GM08714 (cell line): ENCODE results near the gene RIPK3.
"Not testable (repeated sequence)": the region's sequence is repeated elsewhere in the genome, so short reads cannot be mapped to it uniquely, and the experiment has no call there.

ENCODE experiments used
- H3K4me3 ChIP-seq: fragments of 200-500 bp; sonication (Bioruptor generic); 2 replicates; pipeline ENCODE4 v1.5.1; 2014; ENCODE audit warnings: mild to moderate bottlenecking, low read length, inconsistent platforms
- ZNF274 ChIP-seq: IDR thresholded peaks from 2 replicates; pipeline ENCODE4 v1.6.1; 2012; ENCODE audit warnings: mild to moderate bottlenecking, low read depth, low read length

The RIPK3 gene

DNA sequence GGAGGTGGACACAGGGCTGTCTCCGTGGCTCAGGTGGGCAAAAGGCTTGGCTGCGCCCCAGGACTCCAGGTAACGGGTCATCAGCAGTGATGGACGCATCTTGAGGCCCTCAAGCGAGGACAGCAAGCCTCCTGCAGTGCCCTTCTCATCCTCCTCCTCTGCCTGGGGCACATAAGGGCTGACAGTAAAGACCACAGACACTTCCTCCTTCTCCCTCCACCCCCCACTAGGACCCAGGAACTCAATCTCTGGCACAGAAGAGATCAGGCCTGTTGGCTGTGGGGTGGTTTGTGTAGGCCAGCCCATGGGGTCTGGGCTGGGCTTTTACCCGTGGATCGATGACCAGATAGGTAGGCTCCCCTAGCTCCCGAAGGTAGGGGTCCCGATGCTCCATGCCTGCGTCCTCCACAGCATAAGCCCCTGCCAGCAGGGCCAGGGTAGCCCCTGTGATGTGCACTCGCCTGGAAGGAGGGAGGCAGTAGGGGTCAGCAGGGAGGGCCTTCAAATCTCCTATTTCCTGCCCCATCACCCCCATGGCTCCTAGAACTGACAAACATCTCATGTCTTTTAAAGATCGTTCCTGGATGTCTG lies 10.6 kb downstream of the RIPK3 start:
- no peak overlapping the region for H3K4me3 ChIP-seq
- no peak for TF ChIP-seq ZNF274

DNA sequence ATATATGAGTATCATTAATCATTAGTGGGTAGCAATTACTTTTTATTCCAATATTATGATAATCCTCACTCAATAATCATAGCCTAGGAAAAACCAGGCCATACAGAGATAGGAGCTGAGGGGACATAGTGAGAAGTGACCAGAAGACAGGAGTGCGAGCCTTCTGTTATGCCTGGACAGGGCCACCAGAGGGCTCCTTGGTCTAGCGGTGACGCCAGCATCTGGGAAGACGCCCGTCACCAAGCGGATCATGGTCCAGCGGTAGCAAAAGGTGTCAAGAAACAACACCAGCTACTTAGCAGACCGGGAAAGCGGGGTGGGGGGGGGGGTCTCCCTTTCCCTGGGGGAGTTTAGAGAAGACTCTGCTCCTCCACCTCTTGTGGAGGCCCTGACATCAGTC lies 11.9 kb downstream of the RIPK3 start:
- not testable (repeated sequence) for H3K4me3 ChIP-seq

DNA sequence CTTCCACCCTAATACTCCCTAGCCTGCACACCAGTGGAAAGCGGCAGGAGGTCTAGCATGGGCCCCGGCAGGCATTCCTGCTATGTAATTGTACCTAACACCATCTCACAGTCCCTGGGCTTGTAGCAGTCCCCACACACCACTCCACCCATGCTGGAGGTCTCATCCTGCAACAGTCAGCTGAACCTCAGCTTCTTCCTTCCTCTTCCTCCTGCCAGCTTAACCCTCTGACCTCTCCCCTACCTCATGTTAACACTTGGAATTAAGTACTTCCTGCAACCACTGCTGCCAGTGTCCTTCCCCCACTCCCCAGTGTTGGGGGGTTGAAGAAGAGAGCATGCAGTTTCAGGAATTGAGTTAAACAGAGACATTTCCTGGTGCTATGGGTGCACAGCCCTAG lies 12.5 kb downstream of the RIPK3 start:
- no peak for TF ChIP-seq ZNF274
- no peak overlapping the region for H3K4me3 ChIP-seq

DNA sequence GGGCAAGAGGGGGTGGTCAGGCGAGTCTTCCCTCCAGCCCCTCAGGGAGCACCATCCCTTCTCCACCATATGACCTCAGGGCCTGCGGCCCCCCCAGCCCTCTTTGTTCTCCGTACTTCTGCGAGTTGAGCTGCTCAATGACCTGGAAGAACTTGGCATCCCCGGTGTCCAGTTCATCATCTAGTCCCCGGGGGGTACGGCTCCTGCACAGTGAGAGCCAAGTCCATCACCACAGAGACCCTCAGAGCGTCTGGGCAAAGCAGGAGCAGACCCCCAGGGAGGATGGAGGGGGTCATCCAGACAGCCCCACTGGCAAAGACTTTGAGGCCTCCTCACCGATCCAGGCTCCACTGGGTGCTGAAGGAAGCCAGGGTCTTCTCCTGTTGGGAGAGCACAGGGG lies 13.8 kb downstream of the RIPK3 start:
- no peak for TF ChIP-seq ZNF274

DNA sequence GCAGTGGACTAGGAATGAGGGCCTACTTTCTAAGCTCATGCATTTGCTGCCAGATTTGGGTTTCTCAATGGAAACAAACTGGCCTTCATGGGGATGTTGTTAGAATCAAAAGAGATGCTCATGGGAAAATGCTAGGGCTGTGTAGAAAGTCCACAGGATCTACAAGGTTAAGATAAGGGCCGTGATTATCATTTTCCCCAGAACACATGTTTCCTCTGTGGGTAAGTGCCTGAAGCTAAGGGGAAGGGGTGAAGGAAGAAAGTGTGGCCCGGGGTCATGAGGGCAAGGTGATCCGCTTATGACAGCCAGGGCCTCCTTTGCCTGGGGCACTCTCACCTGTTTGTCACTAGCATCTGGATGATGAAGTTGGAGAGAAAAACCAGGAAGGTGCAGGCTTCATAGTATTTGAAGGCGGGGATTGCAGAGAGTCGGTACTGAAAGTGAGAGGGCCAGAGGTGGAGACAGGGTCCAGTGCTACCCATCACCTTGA lies 14.7 kb downstream of the RIPK3 start:
- TF ChIP-seq ZNF274: no peak
- no peak overlapping the region for H3K4me3 ChIP-seq

More for the DNA sequence above, 13.8 kb downstream of the RIPK3 start:
- H3K4me3 ChIP-seq: no peak overlapping the region

DNA sequence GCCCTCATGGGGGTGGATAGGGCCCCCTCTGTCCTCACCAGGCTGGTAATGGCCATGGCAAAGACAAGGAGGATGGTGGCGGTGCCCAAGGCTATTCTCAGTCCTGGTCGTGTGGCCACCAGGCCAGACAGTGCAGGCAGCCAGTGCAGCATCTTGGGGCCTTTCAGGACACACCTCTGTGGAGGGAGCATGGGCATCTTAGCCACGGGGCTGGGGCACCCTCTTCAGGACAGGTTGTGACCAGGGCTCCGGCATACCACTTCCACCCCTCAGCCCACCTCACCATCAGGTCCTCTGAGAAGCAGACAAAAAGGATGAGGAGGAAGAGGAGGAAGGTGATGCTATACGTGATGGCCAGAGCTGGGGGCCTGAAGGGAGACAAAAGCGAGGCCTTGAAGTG lies 15.8 kb downstream of the RIPK3 start:
- no peak overlapping the region for H3K4me3 ChIP-seq
- TF ChIP-seq ZNF274: no peak

DNA sequence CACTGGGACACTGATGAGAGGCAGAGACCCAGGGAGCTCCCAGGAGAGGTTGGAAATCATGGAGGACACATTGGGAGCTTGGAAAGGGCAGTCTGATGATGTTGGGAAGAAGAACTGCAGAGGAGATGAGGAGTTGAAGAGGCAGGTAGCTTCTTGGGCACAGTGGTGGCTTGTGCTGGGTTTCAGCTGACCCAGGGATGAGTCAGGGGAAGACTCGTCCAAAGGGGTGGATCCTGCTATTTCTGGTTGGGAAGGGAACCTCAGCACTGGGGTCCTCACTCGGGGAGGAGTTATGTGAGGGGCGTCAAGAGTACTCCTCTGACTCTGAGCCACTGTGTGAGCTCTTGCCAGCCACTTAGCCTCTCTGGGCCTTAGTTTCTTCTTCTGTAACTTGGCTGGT lies 16.4 kb downstream of the RIPK3 start:
- no peak overlapping the region for H3K4me3 ChIP-seq
- no peak for TF ChIP-seq ZNF274

DNA sequence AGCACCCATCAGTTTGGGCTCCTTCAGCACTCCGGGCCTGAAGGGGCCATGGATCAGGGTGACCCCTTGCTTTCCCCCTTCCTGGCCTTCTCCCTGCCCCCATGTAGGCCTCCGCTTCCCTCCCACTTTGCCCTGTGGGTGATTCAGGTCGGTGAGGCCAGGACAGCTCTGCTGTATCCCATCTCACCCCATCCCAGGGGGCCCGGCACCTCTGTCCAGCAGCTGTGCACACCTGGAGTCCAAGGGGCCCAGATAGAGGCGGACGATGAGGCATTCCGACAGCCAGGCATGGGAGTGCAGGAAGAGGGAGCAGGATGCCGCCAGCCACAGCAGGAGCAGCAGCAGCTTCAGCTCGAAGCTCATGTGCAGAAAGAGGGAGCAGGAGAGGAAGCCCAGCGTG lies 17.1 kb downstream of the RIPK3 start:
- TF ChIP-seq ZNF274: no peak

DNA sequence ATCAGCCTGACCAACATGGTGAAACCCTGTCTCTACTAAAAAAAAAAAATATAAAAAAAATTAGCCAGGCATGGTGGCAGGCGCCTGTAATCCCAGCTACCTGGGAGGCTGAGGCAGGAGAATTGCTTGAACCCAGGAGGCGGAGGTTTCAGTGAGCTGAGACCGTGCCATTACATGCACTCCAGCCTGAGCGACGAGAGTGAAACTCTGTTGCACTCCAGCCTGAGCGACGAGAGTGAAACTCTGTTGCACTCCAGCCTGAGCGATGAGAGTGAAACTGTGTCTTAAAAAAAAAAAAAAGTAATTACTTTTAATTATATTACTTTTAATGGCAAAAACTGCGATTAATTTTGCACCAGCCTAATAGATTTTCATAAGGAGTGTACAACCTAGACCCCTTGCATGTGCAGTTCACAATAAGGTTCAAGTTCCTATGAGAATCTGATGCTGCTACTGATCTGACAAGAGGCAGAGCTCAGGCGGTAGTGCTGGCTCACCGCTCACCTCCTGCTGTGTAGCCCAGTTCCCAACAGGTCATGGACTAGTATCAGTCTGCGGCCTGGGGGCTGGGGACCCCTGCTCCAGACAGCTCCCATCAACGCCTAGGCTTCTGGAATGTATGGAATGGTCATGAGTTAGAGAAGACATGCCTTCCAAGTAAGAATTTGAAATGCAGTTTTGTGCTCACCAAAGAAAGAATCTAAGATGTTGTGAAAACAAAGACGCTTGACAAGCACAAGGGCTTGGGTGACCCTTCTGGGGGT lies 18.4 kb downstream of the RIPK3 start:
- no peak overlapping the region for H3K4me3 ChIP-seq
- TF ChIP-seq ZNF274: no peak

More for the DNA sequence above, 17.1 kb downstream of the RIPK3 start:
- no peak overlapping the region for H3K4me3 ChIP-seq

DNA sequence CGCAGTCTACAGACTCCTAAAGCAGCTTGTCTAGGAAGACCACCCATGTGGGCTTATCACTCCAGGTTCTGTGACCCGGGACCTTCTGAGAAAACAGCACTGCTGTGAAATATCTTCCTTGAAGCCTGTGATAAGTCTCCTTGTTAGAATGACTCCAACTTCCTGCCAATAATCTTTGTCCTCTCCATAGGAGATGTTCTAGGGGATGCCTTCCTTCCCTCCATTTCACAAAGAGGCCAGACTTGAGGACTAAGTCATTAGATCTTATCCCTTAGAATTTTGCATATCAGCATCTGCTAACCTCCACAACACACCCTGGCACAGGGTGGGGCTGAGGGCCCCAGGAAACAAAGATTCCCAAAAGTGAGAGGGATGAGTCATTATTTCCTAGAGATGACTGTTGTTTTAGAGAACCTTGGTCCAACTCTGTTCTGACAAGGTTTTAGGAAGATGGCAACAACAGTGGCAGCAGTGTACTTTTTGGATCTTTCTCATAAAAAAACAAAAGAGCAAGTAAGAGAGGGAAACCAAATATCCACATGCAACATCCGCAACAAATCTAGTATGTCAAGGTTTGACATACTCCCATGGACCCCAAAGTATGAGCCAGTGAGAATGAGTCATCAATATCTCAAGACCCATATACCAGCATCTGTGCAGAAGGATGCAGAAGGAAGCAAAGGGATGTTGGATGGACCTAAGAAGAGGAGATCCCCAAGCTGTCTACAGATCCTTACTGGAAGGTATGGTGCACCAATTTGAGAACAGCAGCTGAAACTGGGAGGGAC lies 22.5 kb downstream of the RIPK3 start:
- no peak for TF ChIP-seq ZNF274

DNA sequence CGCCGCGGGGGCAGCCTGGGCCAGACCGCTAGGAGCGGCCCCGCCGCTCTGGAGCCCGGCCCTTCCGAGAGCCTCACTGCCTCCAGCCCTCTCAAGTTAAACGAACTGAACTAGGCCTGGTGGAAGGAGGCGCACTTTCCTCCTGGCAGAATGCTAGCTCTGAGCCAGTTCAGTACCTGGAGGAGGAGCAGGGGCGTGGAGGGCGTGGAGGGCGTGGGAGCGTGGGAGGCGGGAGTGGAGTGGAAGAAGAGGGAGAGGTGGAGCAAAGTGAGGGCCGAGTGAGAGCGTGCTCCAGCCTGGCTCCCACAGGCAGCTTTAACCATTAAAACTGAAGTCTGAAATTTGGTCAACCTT lies 23.2 kb downstream of the RIPK3 start:
- no peak overlapping the region for H3K4me3 ChIP-seq
- TF ChIP-seq ZNF274: no peak

More for the DNA sequence above, 22.5 kb downstream of the RIPK3 start:
- no peak overlapping the region for H3K4me3 ChIP-seq

DNA sequence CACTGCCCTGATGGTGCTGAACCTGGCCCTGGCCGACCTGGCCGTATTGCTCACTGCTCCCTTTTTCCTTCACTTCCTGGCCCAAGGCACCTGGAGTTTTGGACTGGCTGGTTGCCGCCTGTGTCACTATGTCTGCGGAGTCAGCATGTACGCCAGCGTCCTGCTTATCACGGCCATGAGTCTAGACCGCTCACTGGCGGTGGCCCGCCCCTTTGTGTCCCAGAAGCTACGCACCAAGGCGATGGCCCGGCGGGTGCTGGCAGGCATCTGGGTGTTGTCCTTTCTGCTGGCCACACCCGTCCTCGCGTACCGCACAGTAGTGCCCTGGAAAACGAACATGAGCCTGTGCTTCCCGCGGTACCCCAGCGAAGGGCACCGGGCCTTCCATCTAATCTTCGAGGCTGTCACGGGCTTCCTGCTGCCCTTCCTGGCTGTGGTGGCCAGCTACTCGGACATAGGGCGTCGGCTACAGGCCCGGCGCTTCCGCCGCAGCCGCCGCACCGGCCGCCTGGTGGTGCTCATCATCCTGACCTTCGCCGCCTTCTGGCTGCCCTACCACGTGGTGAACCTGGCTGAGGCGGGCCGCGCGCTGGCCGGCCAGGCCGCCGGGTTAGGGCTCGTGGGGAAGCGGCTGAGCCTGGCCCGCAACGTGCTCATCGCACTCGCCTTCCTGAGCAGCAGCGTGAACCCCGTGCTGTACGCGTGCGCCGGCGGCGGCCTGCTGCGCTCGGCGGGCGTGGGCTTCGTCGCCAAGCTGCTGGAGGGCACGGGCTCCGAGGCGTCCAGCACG lies 23.8 kb downstream of the RIPK3 start:
- no peak for TF ChIP-seq ZNF274
- H3K4me3 ChIP-seq: no peak overlapping the region

DNA sequence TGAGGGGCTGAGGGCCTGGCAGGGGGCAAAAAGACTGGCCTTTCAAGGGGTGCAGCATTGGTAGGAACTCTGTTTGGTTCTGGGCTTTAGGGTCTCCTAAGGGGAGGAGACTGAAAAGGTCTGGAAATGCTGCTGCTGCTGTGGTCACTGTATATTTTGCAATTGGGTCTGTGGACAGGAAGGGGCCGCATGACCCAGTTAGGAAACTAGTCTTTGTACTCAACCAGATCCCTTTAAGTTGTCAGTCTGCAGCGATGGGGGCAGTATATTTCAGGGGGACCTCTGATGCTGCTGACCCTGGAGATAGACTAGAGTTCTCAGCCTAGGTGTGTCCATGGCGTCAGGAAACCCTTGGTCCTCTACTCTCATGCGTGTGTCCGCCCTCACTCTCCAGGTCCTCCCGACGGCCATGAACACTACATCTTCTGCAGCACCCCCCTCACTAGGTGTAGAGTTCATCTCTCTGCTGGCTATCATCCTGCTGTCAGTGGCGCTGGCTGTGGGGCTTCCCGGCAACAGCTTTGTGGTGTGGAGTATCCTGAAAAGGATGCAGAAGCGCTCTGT lies 24.5 kb downstream of the RIPK3 start:
- no peak overlapping the region for H3K4me3 ChIP-seq
- TF ChIP-seq ZNF274: no peak

DNA sequence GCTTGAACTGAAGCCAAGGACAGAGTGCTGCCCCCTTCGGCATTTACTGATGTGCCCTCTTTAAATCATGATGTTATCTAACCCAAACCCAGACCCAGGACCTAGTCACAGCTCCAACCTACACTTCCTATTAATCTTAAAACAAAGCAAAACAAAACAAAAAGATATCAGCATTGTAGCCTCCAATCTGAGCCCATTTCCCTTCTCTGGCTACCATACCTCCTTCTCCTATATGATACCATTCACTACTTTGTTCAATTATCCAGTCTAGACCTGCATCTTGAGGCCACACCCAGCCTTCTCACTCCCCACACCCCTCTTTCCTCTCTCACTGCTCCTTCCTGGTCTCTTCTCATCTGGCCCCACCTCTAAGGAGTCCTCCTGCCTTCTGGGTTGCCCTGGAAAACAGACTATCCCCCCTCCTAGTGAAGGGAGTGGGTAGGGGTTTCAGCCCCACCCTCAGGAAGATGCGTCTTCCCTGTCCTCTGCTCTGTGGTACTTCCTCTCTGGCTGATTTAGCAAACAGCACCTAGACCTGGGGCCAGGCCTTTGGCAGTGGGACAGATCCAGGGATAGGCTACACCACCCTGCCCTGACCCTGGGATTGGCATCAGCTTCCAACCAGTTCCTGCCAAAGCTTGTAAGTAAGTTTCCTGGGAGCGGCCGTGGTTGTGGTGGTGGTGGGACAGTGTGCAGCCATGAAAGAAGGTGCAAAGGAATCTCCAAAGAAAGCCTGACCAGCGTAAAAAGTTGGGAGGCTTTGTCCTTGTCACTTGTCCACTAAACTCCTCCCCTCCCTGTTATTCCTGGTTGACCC lies 25.2 kb downstream of the RIPK3 start:
- TF ChIP-seq ZNF274: no peak
- no peak overlapping the region for H3K4me3 ChIP-seq
